Measurements from ENCODE around the gene MYO5C. TPM values are rescaled to one million over a fixed set of nuclear protein-coding genes. Genes with fewer than 3 reads are reported as not detected.
A peak's percentile ranks its signal among the peaks of the same experiment; 100 is the strongest.

Gene MYO5C
- total RNA-seq, 2 experiments from 2014 or later = 1.6 to 4.1 TPM

GRCh38 chr15:52227456-52227855 is 68.1 kb downstream of the MYO5C start:
- CTCF ChIA-PET (ENCODE audit: unreplicated experiment) = interaction anchor here (0.9 to 3.0 kb wide), 4 partner anchors 8 to 43 kb away, joined by 3 to 10 read pairs (median 6); no protein-coding TSS in a partner anchor
- H2AFZ ChIP-seq (ENCODE audit: low read length) = no peak overlapping the region
- peaks cover 90% of the 10 kb centered on the region for H3K4me1 ChIP-seq (ENCODE audit: insufficient read depth, low read length, poor library complexity, severe bottlenecking)
- H3K9me3 ChIP-seq (ENCODE audit: low read length) = no peaks in the 10 kb centered on the region
- no TSS peak for BruUV-seq (replicated peaks)
- peak overlapping the region; percentile 20 for H3K27ac ChIP-seq (ENCODE audit: low read depth, low read length, poor library complexity, severe bottlenecking)
- no peaks in the 10 kb centered on the region for H3K9me2 ChIP-seq (ENCODE audit: insufficient read depth, low read length)
- peak overlapping the region; percentile 22; the same call in 1 of the 2 replicates for H3K4me2 ChIP-seq (ENCODE audit: low read length)
- H3K79me2 ChIP-seq (ENCODE audit: insufficient read depth, low read depth, low read length) = peaks cover 53% of the 10 kb centered on the region
- peaks cover 55% of the 10 kb centered on the region for H3K36me3 ChIP-seq (ENCODE audit: insufficient read depth, low read length)
- intact Hi-C loops (cut with micrococcal nuclease; ENCODE audit: unreplicated experiment) = loop anchor here (1.0 kb wide), 2 partner anchors 10 to 44 kb away; no protein-coding TSS in a partner anchor
- POLR2A ChIA-PET = interaction anchor here (0.7 to 8.4 kb wide), 7 partner anchors 6 to 62 kb away, joined by 3 to 167 read pairs (median 4); no protein-coding TSS in a partner anchor
- H4K20me1 ChIP-seq (ENCODE audit: insufficient read depth, low read length) = no peaks in the 10 kb centered on the region
- no peak for TF ChIP-seq EZH2phosphoT487 (IDR thresholded peaks at IDR 0.05; ENCODE audit: borderline replicate concordance, low read depth, low read length)
- peak; percentile 83 for TF ChIP-seq CTCF (conservative IDR thresholded peaks at IDR 0.05; ENCODE audit: low read length)
- no peak overlapping the region for H3K4me3 ChIP-seq (ENCODE audit: low read depth, low read length, poor library complexity, severe bottlenecking)
- peak; percentile 92 for DNase-seq (ENCODE audit: low spot score)

GRCh38 chr15:52225230-52225629 is 70.4 kb downstream of the MYO5C start:
- intact Hi-C loops (cut with micrococcal nuclease; ENCODE audit: unreplicated experiment) = no loop called here
- peaks cover 47% of the 10 kb centered on the region for H3K36me3 ChIP-seq (ENCODE audit: insufficient read depth, low read length)
- no peaks in the 10 kb centered on the region for H3K9me3 ChIP-seq (ENCODE audit: low read length)
- CTCF ChIA-PET (ENCODE audit: unreplicated experiment) = interaction anchor here (0.8 kb wide), 1 partner anchor 8 kb away, joined by 5 read pairs; no protein-coding TSS in a partner anchor
- peaks cover 63% of the 10 kb centered on the region for H3K79me2 ChIP-seq (ENCODE audit: insufficient read depth, low read depth, low read length)
- H2AFZ ChIP-seq (ENCODE audit: low read length) = no peak overlapping the region; the same call in 1 of the 2 replicates
- H4K20me1 ChIP-seq (ENCODE audit: insufficient read depth, low read length) = no peaks in the 10 kb centered on the region
- peak overlapping the region; percentile 79 for H3K4me3 ChIP-seq (ENCODE audit: low read depth, low read length, poor library complexity, severe bottlenecking)
- H3K27ac ChIP-seq (ENCODE audit: low read depth, low read length, poor library complexity, severe bottlenecking) = peak overlapping the region; percentile 97
- POLR2A ChIA-PET = interaction anchor here (0.7 to 8.4 kb wide), 16 partner anchors 8 to 458 kb away, joined by 3 to 167 read pairs (median 4); partner anchors contain the start of gene ATOSA
- BruUV-seq (replicated peaks) = no TSS peak
- TF ChIP-seq CTCF (conservative IDR thresholded peaks at IDR 0.05; ENCODE audit: low read length) = no peak
- no peak for TF ChIP-seq EZH2phosphoT487 (IDR thresholded peaks at IDR 0.05; ENCODE audit: borderline replicate concordance, low read depth, low read length)
- H3K4me1 ChIP-seq (ENCODE audit: insufficient read depth, low read length, poor library complexity, severe bottlenecking) = peaks cover 75% of the 10 kb centered on the region
- peak overlapping the region; percentile 94 for H3K4me2 ChIP-seq (ENCODE audit: low read length)
- DNase-seq (ENCODE audit: low spot score) = peak; percentile 59
- H3K9me2 ChIP-seq (ENCODE audit: insufficient read depth, low read length) = no peaks in the 10 kb centered on the region

- Histone ChIP-seq H3K79me2 (ENCODE audit: insufficient read depth, low read depth, low read length) (peaks cover 52% of the 10 kb centered on the region), H3K9me2 (ENCODE audit: insufficient read depth, low read length) (no peaks in the 10 kb centered on the region), H3K4me1 (ENCODE audit: insufficient read depth, low read length, poor library complexity, severe bottlenecking) (peaks cover 75% of the 10 kb centered on the region), H3K9me3 (ENCODE audit: low read length) (no peaks in the 10 kb centered on the region), H3K36me3 (ENCODE audit: insufficient read depth, low read length) (peaks cover 37% of the 10 kb centered on the region; the same call in 1 of the 2 replicates), H3K27ac (ENCODE audit: low read depth, low read length, poor library complexity, severe bottlenecking) (peak overlapping the region; percentile 97), H3K4me3 (ENCODE audit: low read depth, low read length, poor library complexity, severe bottlenecking) (peak overlapping the region; percentile 79), H4K20me1 (ENCODE audit: insufficient read depth, low read length) (no peaks in the 10 kb centered on the region), H3K4me2 (ENCODE audit: low read length) (peak overlapping the region; percentile 94), H2AFZ (ENCODE audit: low read length) (no peak overlapping the region)
- TF ChIP-seq CTCF (conservative IDR thresholded peaks at IDR 0.05; ENCODE audit: low read length) (no peak), EZH2phosphoT487 (IDR thresholded peaks at IDR 0.05; ENCODE audit: borderline replicate concordance, low read depth, low read length) (no peak)
- POLR2A ChIA-PET = interaction anchor here (1.1 to 8.4 kb wide), 7 partner anchors 9 to 459 kb away, joined by 3 to 167 read pairs (median 4); no protein-coding TSS in a partner anchor
- intact Hi-C loops (cut with micrococcal nuclease; ENCODE audit: unreplicated experiment) = no loop called here
- CTCF ChIA-PET (ENCODE audit: unreplicated experiment) = no interaction called here
- TSS peak; percentile 26 for BruUV-seq (replicated peaks)
- no peak for DNase-seq (ENCODE audit: low spot score)
Observed at GRCh38 chr15:52224211-52224610, 71.4 kb downstream of the MYO5C start.

All from OCI-LY7 (cell line).